HG03045 (cell line): ENCODE measurements around the gene P2RX7.
"Not testable (repeated sequence)": the region's sequence is repeated elsewhere in the genome, so short reads cannot be mapped to it uniquely, and the experiment has no call there.

Experiments used
- ATAC-seq: cut with Tn5 transposase; IDR thresholded peaks from one replicate; pipeline ENCODE4 v1.9.1; 2021; ENCODE audit warnings: mild to moderate bottlenecking, moderate library complexity; ENCODE audit not compliant: unreplicated experiment

The P2RX7 gene

GRCh38 chr12:121226399-121226798, 93.7 kb downstream of the P2RX7 start:
- ATAC-seq: no peak

- peak; percentile 9 for ATAC-seq
Measured at GRCh38 chr12:121226871-121227270, 94.2 kb downstream of the P2RX7 start.

- peak; percentile 55 for ATAC-seq
Measured at GRCh38 chr12:121227294-121227693, 94.6 kb downstream of the P2RX7 start.

- no peak for ATAC-seq
Measured at GRCh38 chr12:121228919-121229665, 96.4 kb downstream of the P2RX7 start.

- not testable (repeated sequence) for ATAC-seq
Measured at GRCh38 chr12:121229826-121230537, 97.3 kb downstream of the P2RX7 start.

- ATAC-seq: no peak
Measured at GRCh38 chr12:121230538-121230907, 97.8 kb downstream of the P2RX7 start.

- ATAC-seq: no peak
Measured at GRCh38 chr12:121232163-121232562, 99.5 kb downstream of the P2RX7 start.

- ATAC-seq: no peak
Measured at GRCh38 chr12:121232977-121233627, 100.4 kb downstream of the P2RX7 start.

- ATAC-seq: no peak
Measured at GRCh38 chr12:121233628-121234020, 100.9 kb downstream of the P2RX7 start.

GRCh38 chr12:121236776-121237175, 104.1 kb downstream of the P2RX7 start:
- no peak for ATAC-seq

- ATAC-seq: no peak
Measured at GRCh38 chr12:121237415-121237814, 104.7 kb downstream of the P2RX7 start.
